K562 (cell line): ENCODE data around the gene GPR15LG. TPM values are rescaled to one million over a fixed set of nuclear protein-coding genes. Genes with fewer than 3 reads are reported as not detected.

Experiments used
- ADNP ChIP-seq: fragments of 200-800 bp; sonication (Bioruptor generic); IDR thresholded peaks from 2 replicates; pipeline ENCODE4 v1.6.1; 2016; ENCODE audit warnings: missing genetic modification characterization, missing compliant biosample characterization
- BRF2 ChIP-seq: IDR thresholded peaks from 3 replicates; pipeline ENCODE4 v1.6.1; 2011; ENCODE audit warnings: borderline replicate concordance, mild to moderate bottlenecking; ENCODE audit not compliant: insufficient read length, insufficient read depth
- CBFA2T3 ChIP-seq: fragments of 450-650 bp; IDR thresholded peaks from 2 replicates; pipeline ENCODE4 v1.6.1; 2017
- IRF2 ChIP-seq: sonication (generic); formaldehyde crosslinking; IDR thresholded peaks from 2 replicates; pipeline ENCODE4 v1.8.1; 2022; ENCODE audit warnings: mild to moderate bottlenecking, missing genetic modification reagents
- MAFG ChIP-seq: fragments of 450-650 bp; conservative IDR thresholded peaks from 2 replicates; pipeline ENCODE4 v1.6.1; 2016; ENCODE audit warnings: missing genetic modification characterization, missing compliant biosample characterization
- MITF ChIP-seq: IDR thresholded peaks from 2 replicates; pipeline ENCODE4 v1.6.1; 2014; ENCODE audit warnings: antibody characterized with exemption
- NFE2L1 ChIP-seq: fragments of 450-650 bp; IDR thresholded peaks from 2 replicates; pipeline ENCODE4 v1.6.1; 2016; ENCODE audit warnings: missing genetic modification characterization, low read depth, mild to moderate bottlenecking, missing compliant biosample characterization, moderate library complexity, borderline replicate concordance
- PBX2 ChIP-seq, 2 experiments: IDR thresholded peaks in 1 of 2; conservative IDR thresholded peaks in 1 of 2; 2 replicates each; pipeline ENCODE4 v1.6.1; 2016; ENCODE audit warnings: low read depth in 2 of 2, mild to moderate bottlenecking in 1 of 2, missing compliant biosample characterization in 1 of 2, missing genetic modification characterization in 1 of 2, moderate library complexity in 1 of 2
- POLR3G ChIP-seq: IDR thresholded peaks from 2 replicates; pipeline ENCODE4 v1.6.1; 2011; ENCODE audit not compliant: insufficient read length, insufficient replicate concordance; ENCODE audit errors: extremely low read depth
- RFX7 ChIP-seq: fragments of 250-450 bp; sonication (Bioruptor Pico); IDR thresholded peaks from 2 replicates; pipeline ENCODE4 v1.5.1; 2021; ENCODE audit warnings: mild to moderate bottlenecking
- SNRNP70 ChIP-seq: fragments of 200-400 bp; formaldehyde crosslinking; optimal IDR thresholded peaks from 2 replicates; pipeline ENCODE3; 2017; ENCODE audit warnings: low read depth, low read length
- TEAD2 ChIP-seq: fragments of 450-650 bp; IDR thresholded peaks from 2 replicates; pipeline ENCODE4 v1.6.1; 2016; ENCODE audit warnings: missing genetic modification characterization, control low read depth, missing compliant biosample characterization
- TRIM25 ChIP-seq: fragments of 450-650 bp; IDR thresholded peaks from 2 replicates; pipeline ENCODE4 v1.7.0; 2016; ENCODE audit warnings: borderline replicate concordance
- TRIM28 ChIP-seq: fragments of 450-650 bp; IDR thresholded peaks from 2 replicates; pipeline ENCODE4 v1.6.1; 2017
- USF2 ChIP-seq: sonication (generic); formaldehyde crosslinking; IDR thresholded peaks from 2 replicates; pipeline ENCODE4 v1.5.0; 2020; ENCODE audit warnings: missing genetic modification reagents
- ZSCAN32 ChIP-seq: fragments of 450-650 bp; formaldehyde crosslinking; IDR thresholded peaks from 2 replicates; pipeline ENCODE4 v1.4.0; 2020; ENCODE audit warnings: mild to moderate bottlenecking, moderate library complexity
- polyA plus RNA-seq, 8 experiments: library from polyadenylated mRNA; depleted of rRNA in 4 of 8; stranded (reverse) in 5 of 8; unstranded in 3 of 8; fragments of >200 nt; fragmentation: Nextera tagmentation in 2 of 8; fragmentation: Illumina TruSeq in 1 of 8; extraction: Ambion mirVana in 2 of 8; extraction: Trizol in 1 of 8; gene quantifications; 2 replicates each; pipeline versions ENCODE4 v1.2.1 to v1.2.3, GENCODE V29; 2011 to 2014; ENCODE audit warnings: inconsistent platforms in 1 of 8, missing spikeins in 1 of 8
- total RNA-seq, 7 experiments: library from RNA; depleted of rRNA in 6 of 7; stranded (reverse); fragments of >200 nt in 6 of 7; fragmentation: Illumina TruSeq in 2 of 7; extraction: Trizol in 2 of 7; gene quantifications; 2 replicates each; pipeline versions ENCODE4 v1.2.1 to v1.2.3, GENCODE V29; 2011 to 2021; ENCODE audit warnings: low replicate concordance in 1 of 7

Gene GPR15LG
- total and polyA plus RNA-seq, 9 of the 15 experiments (the other 6 are each of a cell fraction or from before 2014, with no cell fraction given): 0.51 TPM; not detected in 8

GRCh38 chr10:84139126-84140035 lies 34.2 kb upstream of the GPR15LG start, which contains the start of gene GHITM (continued):
- peak; percentile 96 for TF ChIP-seq MAFG (tag)
- peak; percentile 89; the same call in 1 of the 2 replicates for TF ChIP-seq IRF2
- TF ChIP-seq NFE2L1 (tag): peak; percentile 76
- TF ChIP-seq BRF2: no peak
- TF ChIP-seq ADNP (tag): no peak
- TF ChIP-seq RFX7 (CRISPR knock-in tag): no peak
- no peak for TF ChIP-seq CBFA2T3
- peak; percentile 96 for TF ChIP-seq ZSCAN32 (CRISPR knock-in tag)
- no peak for TF ChIP-seq TRIM25
- no peak for TF ChIP-seq PBX2 (CRISPR knock-in tag; IDR thresholded peaks at IDR 0.05; ENCODE audit: low read depth)
- TF ChIP-seq PBX2 (tag; conservative IDR thresholded peaks at IDR 0.05; ENCODE audit: low read depth): 0 out of 2 replicates have a peak, but pooled peaks have one; percentile 14
- TF ChIP-seq POLR3G: no peak
- TF ChIP-seq TRIM28: 0 out of 2 replicates have a peak, but pooled peaks have one; percentile 30
- TF ChIP-seq MITF: no peak
- no peak for TF ChIP-seq TEAD2 (tag)
- no peak for TF ChIP-seq SNRNP70
- TF ChIP-seq USF2 (CRISPR knock-in tag): peak; percentile 37; the same call in 1 of the 2 replicates
